Activated CD4-positive, alpha-beta T cell treated with anti-CD3 and anti-CD28 coated beads for 36 hours (primary cell): ENCODE results near the gene SCAF11. TPM values are rescaled to one million over a fixed set of nuclear protein-coding genes. Genes with fewer than 3 reads are reported as not detected.

Source experiments
- ATAC-seq: fragments of 200-7000 bp; cut with Tn5 transposase; one replicate; pipeline ENCODE4 v1.10.0; 2021; ENCODE audit warnings: mild to moderate bottlenecking, moderate library complexity
- CTCF ChIA-PET: fragments of 350-600 bp; sonication (Branson Sonifier 250); formaldehyde crosslinking; loops from one replicate; lab custom pipeline; 2021; ENCODE audit warnings: antibody characterized with exemption; lab: Charles Lee
- POLR2A ChIA-PET: fragments of 350-600 bp; sonication (Branson Sonifier 250); formaldehyde crosslinking; loops from one replicate; lab custom pipeline; 2021; ENCODE audit warnings: antibody characterized with exemption, inconsistent platforms; lab: Charles Lee
- DNase-seq: peaks from one replicate; pipeline ENCODE4 v3.0.0-alpha.2; 2020
- H3K27ac Mint-ChIP-seq: one replicate; pipeline ENCODE4 v1.8.0; 2021; ENCODE audit warnings: mixed read lengths
- H3K27me3 Mint-ChIP-seq: one replicate; pipeline ENCODE4 v1.8.0; 2021; ENCODE audit warnings: mixed read lengths
- H3K36me3 Mint-ChIP-seq: one replicate; pipeline ENCODE4 v1.8.0; 2021; ENCODE audit warnings: low read depth, mixed read lengths
- H3K4me1 Mint-ChIP-seq: one replicate; pipeline ENCODE4 v1.8.0; 2021; ENCODE audit warnings: mixed read lengths
- H3K4me3 Mint-ChIP-seq: one replicate; pipeline ENCODE4 v1.8.0; 2021; ENCODE audit warnings: mild to moderate bottlenecking, moderate library complexity, mixed read lengths
- H3K9me3 Mint-ChIP-seq: one replicate; pipeline ENCODE4 v1.8.0; 2021; ENCODE audit warnings: low read depth, mixed read lengths
- intact Hi-C, 2 experiments: fragments of 100-400 bp; cut with DNase I in 1 of 2; cut with micrococcal nuclease in 1 of 2; formaldehyde crosslinking; loops; one replicate each; pipeline versions ENCODE4 v1.14.2 to v1.15.1; 2022 to 2024; cut with DNase I, micrococcal nuclease
- total RNA-seq, 2 experiments: library from RNA; stranded (reverse); gene quantifications; one replicate each; pipeline ENCODE4 v1.2.3, GENCODE V29; 2021

SCAF11 gene
- total RNA-seq, 2 experiments from 2014 or later: 132 to 145 TPM

DNA sequence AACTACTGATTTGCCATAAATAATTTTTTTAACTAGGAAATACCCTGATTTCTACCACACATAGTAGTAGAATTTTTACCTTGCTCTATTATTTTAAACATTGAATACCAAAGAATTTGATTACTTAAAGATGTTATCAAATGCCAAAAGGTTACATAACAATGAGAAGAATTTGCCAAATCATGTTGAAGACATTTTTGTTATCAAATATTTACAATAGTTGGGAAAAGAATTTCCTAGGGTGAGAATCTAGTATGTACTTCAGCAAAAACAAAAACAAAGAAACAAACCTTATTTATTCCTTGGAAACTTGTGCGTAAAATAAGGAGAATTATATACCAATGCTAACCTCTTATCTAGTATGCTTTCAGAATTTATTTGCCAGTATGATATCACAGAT lies 107.2 kb downstream of the SCAF11 start:
- Mint-ChIP-seq H3K27ac (no peak overlapping the region), H3K4me3 (no peak overlapping the region), H3K36me3 (peaks cover 63% of the 10 kb centered on the region), H3K27me3 (no peaks in the 10 kb centered on the region), H3K4me1 (peaks cover 13% of the 10 kb centered on the region), H3K9me3 (peaks cover 8% of the 10 kb centered on the region)
- intact Hi-C loops: no loop called here
- DNase-seq: no peak
- no peak for ATAC-seq
- CTCF ChIA-PET: no interaction called here
- POLR2A ChIA-PET: no interaction called here

DNA sequence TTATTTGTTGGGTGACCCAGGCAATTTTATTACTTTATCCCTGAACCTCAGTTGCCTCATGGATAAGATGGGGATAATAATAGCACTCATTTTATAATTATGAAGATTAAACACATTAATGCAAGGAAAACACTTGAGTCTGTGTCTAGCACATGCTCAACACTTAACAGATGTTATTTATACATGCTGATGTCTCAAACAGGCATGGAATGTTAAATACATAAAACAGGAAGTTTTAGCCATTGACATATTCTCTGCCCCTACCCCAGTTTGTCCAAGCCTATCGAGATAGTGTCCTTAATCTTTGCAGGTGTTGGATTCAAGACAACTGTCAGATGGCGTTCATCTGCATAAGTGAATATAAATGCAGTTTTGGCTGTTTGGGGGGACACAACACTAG lies 109.8 kb downstream of the SCAF11 start:
- CTCF ChIA-PET: no interaction called here
- no peak overlapping the region for H3K4me3 Mint-ChIP-seq
- ATAC-seq (no peak), DNase-seq (no peak)
- peaks cover 63% of the 10 kb centered on the region for H3K36me3 Mint-ChIP-seq
- H3K27me3 Mint-ChIP-seq: no peaks in the 10 kb centered on the region
- H3K4me1 Mint-ChIP-seq: peaks cover 29% of the 10 kb centered on the region
- POLR2A ChIA-PET: no interaction called here
- H3K27ac Mint-ChIP-seq: no peak overlapping the region
- intact Hi-C loops: no loop called here
- H3K9me3 Mint-ChIP-seq: peaks cover 4% of the 10 kb centered on the region

DNA sequence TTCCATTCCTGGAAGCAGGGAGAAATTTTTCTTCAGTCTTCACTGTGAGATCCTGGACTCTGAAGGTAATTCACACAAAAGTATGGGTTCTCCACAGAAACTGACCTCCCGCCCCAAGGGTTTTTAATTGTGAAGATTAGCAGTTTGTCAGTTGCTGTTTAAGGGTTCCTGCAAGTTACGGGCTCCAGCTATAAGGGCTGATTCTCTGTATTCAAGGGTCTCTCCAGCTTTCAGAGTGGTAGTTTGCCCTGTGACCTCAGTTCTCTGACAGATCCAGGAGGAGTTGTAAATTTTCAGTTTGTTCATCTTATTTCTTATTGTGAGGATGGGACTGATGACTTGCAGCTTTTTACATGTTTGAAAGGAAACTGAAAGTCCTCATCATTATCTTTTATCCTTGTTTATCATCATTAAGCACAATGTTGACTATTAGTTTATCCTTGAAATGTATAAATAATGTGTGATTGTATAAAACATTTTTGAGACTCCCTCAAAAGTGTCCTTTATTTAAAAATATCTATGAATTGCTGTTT lies 110.9 kb downstream of the SCAF11 start:
- no peaks in the 10 kb centered on the region for H3K27me3 Mint-ChIP-seq
- H3K27ac Mint-ChIP-seq: peak overlapping the region; percentile 65
- no peak for ATAC-seq
- no peaks in the 10 kb centered on the region for H3K9me3 Mint-ChIP-seq
- POLR2A ChIA-PET: no interaction called here
- H3K36me3 Mint-ChIP-seq: peaks cover 63% of the 10 kb centered on the region
- CTCF ChIA-PET: no interaction called here
- DNase-seq: no peak
- intact Hi-C loops: no loop called here
- H3K4me1 Mint-ChIP-seq: peaks cover 30% of the 10 kb centered on the region
- H3K4me3 Mint-ChIP-seq: no peak overlapping the region

DNA sequence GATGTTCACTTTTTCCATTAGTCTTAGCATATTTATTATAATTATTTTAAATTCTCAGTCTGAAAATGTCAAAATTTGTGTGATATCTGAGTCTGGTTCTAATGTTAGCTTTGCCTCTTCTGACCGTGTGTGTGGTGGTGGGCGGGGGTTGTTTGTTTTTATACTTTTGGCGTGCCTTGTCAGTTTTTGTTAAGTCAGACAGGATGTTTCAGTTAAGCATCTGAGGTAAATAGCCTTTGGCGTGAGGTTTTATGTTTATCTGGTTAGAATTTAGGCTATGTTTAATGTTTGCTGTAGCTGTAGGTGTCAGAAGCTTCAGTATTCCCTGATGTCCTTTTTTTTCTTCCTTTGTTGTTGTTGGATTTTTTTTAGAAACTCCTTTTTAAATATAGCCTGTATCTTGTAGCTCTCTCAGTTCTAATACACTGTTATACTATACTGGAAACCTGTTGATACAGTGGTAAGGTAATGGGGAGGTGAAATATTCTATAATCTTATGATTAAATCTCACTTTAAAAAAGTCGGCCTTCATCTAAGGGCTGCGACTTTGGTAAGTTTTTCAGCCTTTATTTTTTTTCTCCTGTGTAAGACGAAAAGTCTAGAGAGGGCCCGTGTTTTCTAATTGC lies 111.6 kb downstream of the SCAF11 start:
- no peak overlapping the region for H3K4me3 Mint-ChIP-seq
- DNase-seq (peak; percentile 26), ATAC-seq (peak; percentile 57)
- H3K9me3 Mint-ChIP-seq: no peaks in the 10 kb centered on the region
- H3K27me3 Mint-ChIP-seq: no peaks in the 10 kb centered on the region
- H3K27ac Mint-ChIP-seq: peak overlapping the region; percentile 75
- peaks cover 30% of the 10 kb centered on the region for H3K4me1 Mint-ChIP-seq
- intact Hi-C loops: no loop called here
- CTCF ChIA-PET: no interaction called here
- peaks cover 59% of the 10 kb centered on the region for H3K36me3 Mint-ChIP-seq
- POLR2A ChIA-PET: no interaction called here

DNA sequence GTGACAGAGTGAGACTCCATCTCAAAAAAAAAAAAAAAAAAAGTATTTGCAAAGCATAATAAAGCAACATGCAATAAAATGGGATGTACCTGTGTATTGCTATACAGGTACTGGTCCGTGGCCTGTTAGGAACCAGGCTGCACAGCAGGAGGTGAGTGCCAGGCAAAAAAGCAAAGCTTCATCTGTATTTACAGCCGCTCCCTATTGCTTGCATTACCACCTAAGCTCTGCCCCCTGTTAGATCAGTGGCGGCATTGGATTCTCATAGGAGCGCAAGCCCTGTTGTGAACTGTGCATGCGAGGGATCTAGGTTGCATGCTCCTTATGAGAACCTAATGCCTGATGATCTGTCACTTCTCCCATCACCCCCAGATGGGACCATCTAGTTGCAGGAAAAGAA lies 113.3 kb downstream of the SCAF11 start:
- DNase-seq (no peak), ATAC-seq (no peak)
- H3K27ac Mint-ChIP-seq: no peak overlapping the region
- no peaks in the 10 kb centered on the region for H3K27me3 Mint-ChIP-seq
- peaks cover 30% of the 10 kb centered on the region for H3K4me1 Mint-ChIP-seq
- intact Hi-C loops: no loop called here
- ChIA-PET CTCF (no interaction called here), POLR2A (no interaction called here)
- peaks cover 62% of the 10 kb centered on the region for H3K36me3 Mint-ChIP-seq
- H3K9me3 Mint-ChIP-seq: no peaks in the 10 kb centered on the region
- H3K4me3 Mint-ChIP-seq: no peak overlapping the region

DNA sequence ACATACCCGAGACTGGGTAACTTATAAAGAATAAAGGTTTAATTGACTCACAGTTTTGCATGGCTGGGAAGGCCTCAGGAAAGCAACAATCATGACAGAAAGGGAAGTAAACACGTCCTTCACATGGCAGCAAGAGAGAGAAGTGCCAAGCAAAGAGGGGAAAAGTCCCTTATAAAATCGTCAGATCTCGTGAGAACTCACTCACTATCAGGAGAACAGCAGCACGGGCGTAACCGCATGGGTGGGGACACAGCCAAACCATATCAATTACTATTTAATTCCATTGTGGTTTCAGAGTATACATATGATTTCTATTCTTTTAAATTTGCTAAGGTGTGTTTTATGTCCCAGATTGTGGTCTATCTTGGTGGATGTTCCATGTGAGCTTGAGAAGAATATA lies 117.9 kb downstream of the SCAF11 start:
- H3K27ac Mint-ChIP-seq: no peak overlapping the region
- H3K4me1 Mint-ChIP-seq: peaks cover 17% of the 10 kb centered on the region
- no peaks in the 10 kb centered on the region for H3K9me3 Mint-ChIP-seq
- ChIA-PET POLR2A (no interaction called here), CTCF (no interaction called here)
- peaks cover 51% of the 10 kb centered on the region for H3K36me3 Mint-ChIP-seq
- intact Hi-C loops: no loop called here
- H3K27me3 Mint-ChIP-seq: no peaks in the 10 kb centered on the region
- DNase-seq: no peak
- ATAC-seq: no peak
- no peak overlapping the region for H3K4me3 Mint-ChIP-seq
